KMS-11 (cell line): Measurements from ENCODE around the gene TRPM2.

Experiments used
- H2AFZ ChIP-seq: fragments of 200-600 bp; sonication (generic); 2 replicates; pipeline ENCODE4 v1.6.1; 2016; ENCODE audit warnings: antibody characterized with exemption, mixed run types, low read depth
- H3K27ac ChIP-seq: fragments of 200-600 bp; sonication (generic); 2 replicates; pipeline ENCODE4 v1.6.1; 2016; ENCODE audit warnings: mild to moderate bottlenecking, mixed run types
- H3K27me3 ChIP-seq: fragments of 200-600 bp; sonication (generic); 2 replicates; pipeline ENCODE4 v1.6.1; 2017; ENCODE audit warnings: mild to moderate bottlenecking, low read depth, mixed run types, moderate library complexity; ENCODE audit not compliant: insufficient read depth
- H3K36me3 ChIP-seq: fragments of 200-600 bp; sonication (generic); 2 replicates; pipeline ENCODE4 v1.6.1; 2017; ENCODE audit warnings: mild to moderate bottlenecking, mixed run types; ENCODE audit not compliant: insufficient read depth
- H3K4me1 ChIP-seq: fragments of 200-600 bp; sonication (generic); 2 replicates; pipeline ENCODE4 v1.6.1; 2016; ENCODE audit warnings: mild to moderate bottlenecking, low read depth, mixed run types; ENCODE audit not compliant: poor library complexity, severe bottlenecking
- H3K4me2 ChIP-seq: fragments of 200-600 bp; sonication (generic); 2 replicates; pipeline ENCODE4 v1.7.0; 2016; ENCODE audit warnings: mild to moderate bottlenecking, mixed run types
- H3K4me3 ChIP-seq: fragments of 200-600 bp; sonication (generic); IDR thresholded peaks from 2 replicates; pipeline ENCODE4 v1.6.1; 2017; ENCODE audit warnings: low read depth, low read length, mixed read lengths; ENCODE audit not compliant: insufficient read depth
- H3K79me2 ChIP-seq: fragments of 200-600 bp; sonication (generic); 2 replicates; pipeline ENCODE4 v1.6.1; 2016; ENCODE audit warnings: low read depth, mixed run types; ENCODE audit not compliant: insufficient read depth
- H3K9ac ChIP-seq: fragments of 200-600 bp; sonication (generic); 2 replicates; pipeline ENCODE4 v1.6.1; 2016; ENCODE audit warnings: mild to moderate bottlenecking, mixed run types
- H4K20me1 ChIP-seq: fragments of 200-600 bp; sonication (generic); 2 replicates; pipeline ENCODE4 v1.6.1; 2016; ENCODE audit warnings: mild to moderate bottlenecking, mixed run types; ENCODE audit not compliant: insufficient read depth
- CTCF ChIP-seq: fragments of 200-600 bp; sonication (generic); conservative IDR thresholded peaks from 2 replicates; pipeline ENCODE4 v1.6.1; 2017; ENCODE audit warnings: low read depth, mild to moderate bottlenecking, antibody characterized with exemption, low read length, moderate library complexity, mixed read lengths

The TRPM2 gene

GRCh38 chr21:44442266-44443125 is 89.1 kb downstream of the TRPM2 start:
- no peak overlapping the region for H2AFZ ChIP-seq
- H3K27me3 ChIP-seq: peaks cover 71% of the 10 kb centered on the region
- H3K36me3 ChIP-seq: no peaks in the 10 kb centered on the region
- no peak overlapping the region for H3K9ac ChIP-seq
- H3K79me2 ChIP-seq: no peaks in the 10 kb centered on the region
- no peak overlapping the region for H3K27ac ChIP-seq
- H3K4me2 ChIP-seq: no peak overlapping the region
- TF ChIP-seq CTCF: no peak
- no peaks in the 10 kb centered on the region for H3K4me1 ChIP-seq
- H3K4me3 ChIP-seq: no peak overlapping the region
- H4K20me1 ChIP-seq: no peaks in the 10 kb centered on the region

DNA sequence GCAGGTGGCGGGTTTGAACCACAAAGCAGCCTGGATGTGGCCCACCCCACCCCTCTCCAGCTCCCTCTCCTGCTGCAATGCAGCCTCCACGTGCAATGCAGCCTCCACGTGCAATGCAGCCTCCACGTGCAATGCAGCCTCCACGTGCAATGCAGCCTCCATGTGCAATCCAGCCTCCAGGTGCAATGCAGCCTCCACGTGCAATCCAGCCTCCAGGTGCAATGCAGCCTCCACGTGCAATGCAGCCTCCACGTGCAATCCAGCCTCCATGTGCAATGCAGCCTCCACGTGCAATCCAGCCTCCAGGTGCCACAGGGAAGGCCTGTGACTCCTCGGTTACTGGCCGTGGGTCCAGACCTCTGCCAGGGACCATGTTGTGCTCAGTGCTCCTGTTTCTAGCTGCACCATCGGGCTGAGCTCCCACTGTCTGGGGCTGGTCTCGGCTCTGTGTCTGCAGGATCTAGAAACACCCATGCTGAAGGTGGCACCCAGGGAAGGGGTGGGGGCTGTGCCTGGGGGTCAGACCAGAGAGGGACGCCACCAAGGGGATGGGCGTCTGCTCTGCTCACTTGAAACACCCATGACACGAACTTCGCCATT is 90.0 kb downstream of the TRPM2 start:
- Histone ChIP-seq H2AFZ (no peak overlapping the region), H3K9ac (no peak overlapping the region), H3K4me1 (no peaks in the 10 kb centered on the region), H3K27me3 (peaks cover 73% of the 10 kb centered on the region), H4K20me1 (no peaks in the 10 kb centered on the region), H3K4me3 (no peak overlapping the region), H3K36me3 (no peaks in the 10 kb centered on the region), H3K4me2 (no peak overlapping the region), H3K79me2 (no peaks in the 10 kb centered on the region), H3K27ac (no peak overlapping the region)
- no peak for TF ChIP-seq CTCF

DNA sequence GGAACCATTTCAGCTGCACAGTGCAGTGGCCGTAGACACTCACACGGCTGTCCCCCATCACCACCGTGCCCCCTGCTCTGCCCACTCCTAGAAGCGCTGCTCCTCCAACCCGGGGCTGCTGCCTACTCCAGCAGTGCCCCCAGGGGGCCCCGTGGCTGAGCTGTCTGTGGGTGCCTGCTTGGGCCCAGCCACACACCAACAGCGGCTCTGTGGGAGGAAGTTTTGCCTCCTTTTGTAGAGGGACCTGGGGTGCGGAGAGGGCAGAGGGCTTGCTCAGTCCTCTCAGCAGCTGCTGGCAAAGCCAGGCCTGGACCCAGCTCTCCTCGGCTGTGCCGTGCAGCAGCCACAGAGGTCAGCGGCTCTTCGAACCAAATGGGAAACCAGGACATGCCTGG is 90.5 kb downstream of the TRPM2 start:
- no peak for TF ChIP-seq CTCF
- Histone ChIP-seq H4K20me1 (no peaks in the 10 kb centered on the region), H3K27ac (no peak overlapping the region), H3K9ac (no peak overlapping the region), H3K4me2 (no peak overlapping the region), H3K27me3 (peaks cover 76% of the 10 kb centered on the region), H3K4me1 (no peaks in the 10 kb centered on the region), H2AFZ (no peak overlapping the region), H3K79me2 (no peaks in the 10 kb centered on the region), H3K36me3 (no peaks in the 10 kb centered on the region), H3K4me3 (no peak overlapping the region)

GRCh38 chr21:44444286-44444931 is 91.0 kb downstream of the TRPM2 start:
- no peak overlapping the region for H3K27ac ChIP-seq
- H3K4me1 ChIP-seq: no peaks in the 10 kb centered on the region
- H3K9ac ChIP-seq: no peak overlapping the region
- no peaks in the 10 kb centered on the region for H4K20me1 ChIP-seq
- H2AFZ ChIP-seq: no peak overlapping the region
- no peaks in the 10 kb centered on the region for H3K79me2 ChIP-seq
- peak; percentile 35; the same call in 1 of the 2 replicates for TF ChIP-seq CTCF
- peaks cover 77% of the 10 kb centered on the region for H3K27me3 ChIP-seq
- no peaks in the 10 kb centered on the region for H3K36me3 ChIP-seq
- no peak overlapping the region for H3K4me2 ChIP-seq
- no peak overlapping the region for H3K4me3 ChIP-seq
